CD14-positive monocyte (primary cell): Measurements from ENCODE around the gene EPSTI1. TPM values are rescaled to one million over a fixed set of nuclear protein-coding genes. Genes with fewer than 3 reads are reported as not detected.

Source experiments
- DNase-seq, 3 donors: peaks; one replicate each; pipeline ENCODE4 v3.0.0-alpha.2; 2011 to 2022
- H2AFZ ChIP-seq: 2 replicates; pipeline ENCODE4 v1.6.0; 2012; ENCODE audit warnings: mild to moderate bottlenecking, low read depth, low read length, inconsistent platforms; ENCODE audit not compliant: insufficient read depth, poor library complexity, severe bottlenecking
- H3K27ac ChIP-seq, 2 donors: 1 replicate in 1 of 2; 2 replicates in 1 of 2; pipeline ENCODE4 v1.5.1; 2012 to 2013; ENCODE audit warnings: low read length in 2 of 2, control low read depth in 1 of 2, inconsistent platforms in 1 of 2, low read depth in 1 of 2, mild to moderate bottlenecking in 1 of 2
- H3K27me3 ChIP-seq, 2 donors: one replicate each; pipeline versions ENCODE4 v1.6.0 to v1.6.1; 2011 to 2013; ENCODE audit warnings: low read length in 2 of 2; ENCODE audit not compliant: control insufficient read depth in 2 of 2, insufficient read depth in 2 of 2
- H3K36me3 ChIP-seq, 2 donors: replicated peaks in 1 of 2; 1 replicate in 1 of 2; 2 replicates in 1 of 2; pipeline versions ENCODE4 v1.5.1 to v1.6.1; 2012 to 2013; ENCODE audit warnings: low read length in 2 of 2, control low read depth in 1 of 2, inconsistent platforms in 1 of 2, mild to moderate bottlenecking in 1 of 2; ENCODE audit not compliant: insufficient read depth in 2 of 2, control insufficient read depth in 1 of 2
- H3K4me1 ChIP-seq, 2 donors: 1 replicate in 1 of 2; 2 replicates in 1 of 2; pipeline versions ENCODE4 v1.5.1 to v1.6.1; 2012 to 2013; ENCODE audit warnings: low read length in 2 of 2, control low read depth in 1 of 2, inconsistent platforms in 1 of 2, mild to moderate bottlenecking in 1 of 2, moderate library complexity in 1 of 2; ENCODE audit not compliant: insufficient read depth in 2 of 2, control insufficient read depth in 1 of 2
- H3K4me2 ChIP-seq: replicated peaks from 2 replicates; pipeline ENCODE3; 2012; ENCODE audit warnings: low read length, moderate library complexity, mild to moderate bottlenecking; ENCODE audit not compliant: poor library complexity, severe bottlenecking; ENCODE audit errors: extremely low read depth
- H3K4me3 ChIP-seq, 3 experiments: fragments of 200-600 bp in 1 of 3; sonication (generic) in 1 of 3; replicated peaks in 1 of 3; 1 replicate in 2 of 3; 2 replicates in 1 of 3; pipeline ENCODE4 v1.5.1; 2011 to 2013; ENCODE audit warnings: low read length in 3 of 3, mild to moderate bottlenecking in 3 of 3, control low read depth in 2 of 3, low read depth in 2 of 3, inconsistent platforms in 1 of 3, moderate library complexity in 1 of 3
- H3K79me2 ChIP-seq: 2 replicates; pipeline ENCODE4 v1.6.0; 2012; ENCODE audit warnings: mild to moderate bottlenecking, control low read depth, inconsistent platforms, low read length, moderate library complexity; ENCODE audit not compliant: insufficient read depth
- H3K9ac ChIP-seq: 2 replicates; pipeline ENCODE4 v1.6.0; 2017; ENCODE audit warnings: low read length, mild to moderate bottlenecking; ENCODE audit not compliant: insufficient read depth, poor library complexity, severe bottlenecking
- H3K9me3 ChIP-seq, 2 donors: replicated peaks in 1 of 2; 1 replicate in 1 of 2; 2 replicates in 1 of 2; pipeline versions ENCODE4 v1.5.1 to v1.6.1; 2012 to 2013; ENCODE audit warnings: low read length in 2 of 2, control low read depth in 1 of 2; ENCODE audit not compliant: control insufficient read depth in 1 of 2, insufficient read depth in 1 of 2
- H4K20me1 ChIP-seq: 2 replicates; pipeline ENCODE4 v1.6.0; 2012; ENCODE audit warnings: mild to moderate bottlenecking, low read length, control low read depth, moderate library complexity; ENCODE audit not compliant: insufficient read depth
- H3K27ac Mint-ChIP-seq, 7 donors: one replicate each; pipeline ENCODE4 v1.8.0; 2020; ENCODE audit warnings: mild to moderate bottlenecking in 7 of 7, mixed read lengths in 7 of 7, moderate library complexity in 6 of 7, inconsistent platforms in 2 of 7
- H3K27me3 Mint-ChIP-seq, 3 donors: one replicate each; pipeline ENCODE4 v1.8.0; 2021 to 2022; ENCODE audit warnings: low read depth in 3 of 3, mild to moderate bottlenecking in 3 of 3, mixed read lengths in 3 of 3, moderate library complexity in 3 of 3, inconsistent platforms in 1 of 3
- H3K36me3 Mint-ChIP-seq, 2 donors: one replicate each; pipeline ENCODE4 v1.8.0; 2020; ENCODE audit warnings: mixed read lengths in 2 of 2, inconsistent platforms in 1 of 2, mild to moderate bottlenecking in 1 of 2
- H3K4me1 Mint-ChIP-seq: one replicate; pipeline ENCODE4 v1.8.0; 2020; ENCODE audit warnings: mild to moderate bottlenecking, mixed read lengths
- H3K4me3 Mint-ChIP-seq, 2 donors: one replicate each; pipeline ENCODE4 v1.8.0; 2020; ENCODE audit warnings: mild to moderate bottlenecking in 2 of 2, mixed read lengths in 2 of 2, moderate library complexity in 1 of 2
- H3K9me3 Mint-ChIP-seq, 7 donors: one replicate each; pipeline ENCODE4 v1.8.0; 2020 to 2022; ENCODE audit warnings: mixed read lengths in 7 of 7, mild to moderate bottlenecking in 6 of 7, moderate library complexity in 6 of 7, inconsistent platforms in 2 of 7
- CTCF ChIP-seq: fragments of 200-600 bp; IDR thresholded peaks from one replicate; pipeline ENCODE4 v1.8.0; 2022; ENCODE audit warnings: antibody characterized with exemption, mild to moderate bottlenecking
- WGBS: methylation state at CpG from one replicate; pipeline ENCODE4 v1.1.5; 2013; ENCODE audit warnings: missing lambda C conversion rate; ENCODE audit not compliant: insufficient coverage; 5-methylcytosine and 5-hydroxymethylcytosine counted together
- intact Hi-C, 2 donors: fragments of 100-400 bp; cut with micrococcal nuclease; formaldehyde crosslinking; loops; one replicate each; pipeline versions ENCODE4 v1.15.0 to v1.15.1; 2023
- polyA minus RNA-seq: library from RNA; depleted of rRNA, polyadenylated mRNA; stranded (reverse); fragments of >200 nt; gene quantifications from 2 replicates; pipeline ENCODE4 v1.2.3, GENCODE V29; 2012
- polyA plus RNA-seq, 3 donors: library from polyadenylated mRNA; depleted of rRNA in 1 of 3; unstranded in 2 of 3; stranded (reverse) in 1 of 3; fragments of 300-500 nt in 2 of 3; fragments of >200 nt in 1 of 3; fragmentation: Illumina TruSeq in 2 of 3; gene quantifications; 1 replicate in 2 of 3; 2 replicates in 1 of 3; pipeline ENCODE4 v1.2.3, GENCODE V29; 2012 to 2021
- total RNA-seq, 12 experiments: library from RNA in 1 of 12; stranded (reverse) in 1 of 12; fragments of 120-200 nt in 1 of 12; gene quantifications; one replicate each; pipeline ENCODE4 v1.2.4 and lab custom pipeline; 2013 to 2026; ENCODE audit warnings: mixed read lengths in 6 of 12, inconsistent platforms in 1 of 12

EPSTI1 gene, protein sequence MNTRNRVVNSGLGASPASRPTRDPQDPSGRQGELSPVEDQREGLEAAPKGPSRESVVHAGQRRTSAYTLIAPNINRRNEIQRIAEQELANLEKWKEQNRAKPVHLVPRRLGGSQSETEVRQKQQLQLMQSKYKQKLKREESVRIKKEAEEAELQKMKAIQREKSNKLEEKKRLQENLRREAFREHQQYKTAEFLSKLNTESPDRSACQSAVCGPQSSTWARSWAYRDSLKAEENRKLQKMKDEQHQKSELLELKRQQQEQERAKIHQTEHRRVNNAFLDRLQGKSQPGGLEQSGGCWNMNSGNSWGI
- 63.4 TPM for total RNA-seq (2013)
- polyA plus RNA-seq (10 to 100 TPM; 14.6 to 19.9 (median 16.4) TPM), polyA minus RNA-seq (23.7 and 35.7 TPM in 2 replicates), total RNA-seq (lab: John Stamatoyannopoulos, UW) (14.6 to 219 (median 40.5) reads per million in 11 experiments)

GRCh38 chr13:42991898-42992763, at the start of gene EPSTI1:
EPSTI1 (minus strand) TSS chr13:42992241; CDS start chr13:42992165, 76 bp downstream.
- intact Hi-C loops, result loop anchor here (10.0 kb wide), 1 partner anchor 53 kb away; no protein-coding TSS in a partner anchor
- no peaks in the 10 kb centered on the region for H3K9me3 ChIP-seq
- H3K9ac ChIP-seq, result peak within 1 kb of the TSS; percentile 92
- peak within 1 kb of the TSS; percentile 94 to 99 (median 98) for H3K27ac Mint-ChIP-seq
- no peaks in the 10 kb centered on the region for H4K20me1 ChIP-seq
- peak within 1 kb of the TSS; percentile 86 for H3K4me2 ChIP-seq
- peak within 1 kb of the TSS; percentile 85 to 94 (median 87) for H3K4me3 ChIP-seq
- peaks cover 0 to 3% (median 0%) of the 10 kb centered on the region in 7 donors for H3K9me3 Mint-ChIP-seq
- H3K27me3 Mint-ChIP-seq, result peaks cover 0 to 3% (median 0%) of the 10 kb centered on the region in 3 donors
- H2AFZ ChIP-seq, result peak within 1 kb of the TSS; percentile 92
- H3K36me3 ChIP-seq, result peaks cover 0 to 3% of the 10 kb centered on the region in 2 donors
- peak within 1 kb of the TSS; percentile 88 to 95 for H3K4me3 Mint-ChIP-seq
- TF ChIP-seq CTCF, result no peak
- H3K4me1 ChIP-seq, result peaks cover 22 to 33% of the 10 kb centered on the region in 2 donors
- 0% methylated on average over 38 of the region's 45 CpGs for WGBS
- DNase-seq, result peak; percentile 66 to 78 (median 74)
- peaks cover 26% of the 10 kb centered on the region for H3K79me2 ChIP-seq
- peaks cover 0 to 6% of the 10 kb centered on the region in 2 donors for H3K36me3 Mint-ChIP-seq
- peaks cover 47% of the 10 kb centered on the region for H3K4me1 Mint-ChIP-seq
- H3K27me3 ChIP-seq, result no peaks in the 10 kb centered on the region
- peak within 1 kb of the TSS; percentile 92 to 100 for H3K27ac ChIP-seq

GRCh38 chr13:43041369-43041921, 49.4 kb upstream of the EPSTI1 start:
- WGBS, result no CpG with 5 or more reads among the region's 1 CpG
- H3K4me3 Mint-ChIP-seq, result no peak overlapping the region

More at GRCh38 chr13:43041369-43041921, 49.4 kb upstream of the EPSTI1 start:
- Mint-ChIP-seq H3K27ac (peak overlapping the region in 2 of 7 donors; percentile 50 to 78), H3K36me3 (peaks cover 27 to 31% of the 10 kb centered on the region in 2 donors), H3K9me3 (no peaks in the 10 kb centered on the region), H3K27me3 (no peaks in the 10 kb centered on the region), H3K4me1 (peaks cover 60% of the 10 kb centered on the region)
- Histone ChIP-seq H2AFZ (no peak overlapping the region), H3K9me3 (no peaks in the 10 kb centered on the region), H4K20me1 (peaks cover 1% of the 10 kb centered on the region), H3K4me1 (peaks cover 15 to 36% of the 10 kb centered on the region in 2 donors), H3K4me3 (no peak overlapping the region), H3K36me3 (peaks cover 0 to 14% of the 10 kb centered on the region in 2 donors), H3K27ac (no peak overlapping the region), H3K4me2 (no peak overlapping the region), H3K79me2 (peaks cover 81% of the 10 kb centered on the region), H3K27me3 (no peaks in the 10 kb centered on the region), H3K9ac (no peak overlapping the region)
- no peak for TF ChIP-seq CTCF
- intact Hi-C loops, result loop anchor here (10.0 kb wide), 1 partner anchor 47 kb away; the partner anchor contains the start of gene EPSTI1 (in 2 of the 2)
- no peak for DNase-seq
